Suprapubic skin (tissue), 4 donors: Measurements from ENCODE around the gene PRADC1.

Experiments
- CTCF ChIP-seq, 2 donors: fragments of 200-600 bp in 1 of 2; fragments of 450-650 bp in 1 of 2; sonication (generic) in 1 of 2; IDR thresholded peaks; one replicate each; pipeline ENCODE4 v1.5.1; 2016 to 2019; ENCODE audit warnings: antibody characterized with exemption in 2 of 2, mild to moderate bottlenecking in 1 of 2, moderate library complexity in 1 of 2
- POLR2A ChIP-seq, 2 donors: fragments of 450-650 bp; IDR thresholded peaks; one replicate each; pipeline ENCODE4 v1.6.1; 2017; ENCODE audit warnings: antibody characterized with exemption in 2 of 2, mild to moderate bottlenecking in 2 of 2, moderate library complexity in 2 of 2
- POLR2AphosphoS5 ChIP-seq, 3 donors: sonication (generic); formaldehyde crosslinking; IDR thresholded peaks; one replicate each; pipeline ENCODE4 v1.6.1; 2017; ENCODE audit warnings: antibody characterized with exemption in 3 of 3

GRCh38 chr2:73212448-73213176, 20.4 kb downstream of the PRADC1 start:
- TF ChIP-seq POLR2A (IDR thresholded peaks at IDR 0.05) = no peak
- peak; percentile 81 to 96 for TF ChIP-seq CTCF (IDR thresholded peaks at IDR 0.05)
- no peak for TF ChIP-seq POLR2AphosphoS5 (IDR thresholded peaks at IDR 0.05)
